ENCODE data around the gene TRIM37. TPM values are rescaled to one million over a fixed set of nuclear protein-coding genes. Genes with fewer than 3 reads are reported as not detected.

TRIM37 gene
- total RNA-seq, 1 donor from 2014 or later = 33.8 TPM

DNA sequence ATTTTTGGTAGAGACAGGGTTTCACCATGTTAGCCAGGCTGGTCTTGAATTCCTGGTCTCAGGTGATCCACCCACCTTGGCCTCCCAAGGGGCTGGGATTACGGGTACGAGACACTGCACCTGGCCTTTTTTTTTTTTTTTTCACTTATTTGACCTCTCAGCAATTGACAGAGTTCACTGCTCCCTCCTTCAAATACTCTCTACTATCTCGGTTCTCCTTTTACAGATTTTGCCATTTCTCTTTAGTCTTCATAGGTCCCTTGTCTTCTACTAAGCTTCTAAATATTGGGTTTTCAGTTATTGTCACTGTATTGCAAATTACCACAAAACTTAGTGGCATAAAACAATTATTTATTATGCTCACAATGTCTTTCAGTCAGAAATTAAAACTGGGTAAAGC lies 159.3 kb downstream of the TRIM37 start:
- DNase-seq (ENCODE audit: low read depth in 2 of 2) = no peak

DNA sequence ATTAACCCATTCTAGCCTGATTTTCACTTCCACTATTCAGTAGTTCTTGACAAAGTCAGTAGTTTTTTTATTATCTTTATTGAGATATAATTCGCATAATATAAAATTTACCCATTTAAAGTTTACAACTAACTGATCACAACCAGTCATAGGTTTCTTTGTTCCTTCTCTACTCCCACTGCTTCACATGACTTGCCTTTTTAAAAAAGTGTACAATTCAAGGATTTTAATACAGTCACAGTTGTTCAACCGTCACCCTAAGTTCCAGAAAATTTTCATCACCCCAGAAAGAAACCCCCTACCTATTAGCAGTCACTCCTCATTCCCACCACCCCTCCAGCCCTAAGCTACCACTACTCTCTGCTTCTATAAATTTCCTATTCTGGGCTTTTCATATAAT lies 162.5 kb downstream of the TRIM37 start:
- DNase-seq (ENCODE audit: low read depth in 2 of 2) = no peak

DNA sequence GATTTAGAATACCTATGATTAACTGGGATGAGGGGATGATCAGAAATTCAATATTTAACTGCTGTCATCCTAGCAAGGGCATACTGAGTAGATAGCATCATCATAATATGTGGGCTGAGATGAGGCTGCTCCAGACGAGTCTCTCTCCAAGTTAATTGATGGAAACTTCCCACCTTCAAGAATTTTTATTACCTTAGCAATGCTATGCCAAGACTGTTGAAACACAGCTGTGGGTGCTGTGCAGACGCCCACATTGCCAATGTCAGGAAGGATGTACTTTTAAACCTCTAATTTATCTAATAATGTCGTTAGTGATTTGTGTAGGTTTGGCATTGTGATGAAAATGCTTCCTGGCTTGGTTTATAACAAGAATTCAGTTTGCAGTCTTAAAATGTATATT lies 170.4 kb downstream of the TRIM37 start:
- DNase-seq (ENCODE audit: low read depth in 2 of 2) = no peak

DNA sequence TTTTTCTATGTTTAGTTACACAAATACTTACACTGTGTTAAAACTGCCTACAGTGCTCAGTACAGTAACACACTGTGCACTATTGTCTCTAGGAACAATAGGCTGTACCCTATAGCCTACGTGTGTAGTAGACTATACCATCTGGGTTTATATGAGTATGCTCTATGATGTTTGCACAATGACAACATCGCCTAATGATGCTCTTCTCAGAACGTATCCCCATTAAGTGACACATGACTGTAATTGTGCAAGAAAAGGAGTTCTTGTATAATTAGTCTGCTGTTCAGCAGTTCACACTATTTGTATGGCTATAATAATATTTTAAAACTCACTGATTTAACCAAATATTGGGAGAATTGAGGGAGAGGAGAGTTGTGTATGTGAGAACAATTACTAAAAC lies 173.7 kb downstream of the TRIM37 start:
- no peak for DNase-seq (ENCODE audit: low read depth in 2 of 2)

Other genes with a start within 250 kb of the TRIM37 start
- 31.7 and 41.8 TPM in 2 replicates for gene SKA2, start 48.3 kb upstream of the TRIM37 start, total RNA-seq
- gene PRR11, start 48.9 kb upstream of the TRIM37 start, total RNA-seq = 4.0 and 12.2 TPM in 2 replicates
- gene SMG8, start 103.2 kb upstream of the TRIM37 start, total RNA-seq = 17.6 and 23.5 TPM in 2 replicates
- gene GDPD1, start 113.6 kb upstream of the TRIM37 start, total RNA-seq = 0.90 and 1.1 TPM in 2 replicates
- 54.6 and 60.8 TPM in 2 replicates for gene YPEL2, start 224.8 kb upstream of the TRIM37 start, total RNA-seq